HEK293T (cell line): Measurements from ENCODE around the gene LYRM9.

ENCODE experiments used
- CTCF ChIA-PET: fragments of 350-600 bp; formaldehyde crosslinking; extraction: SDS; loops from one replicate; lab custom pipeline; 2021; ENCODE audit warnings: antibody characterized with exemption, inconsistent platforms; lab: Yijun Ruan, JAX
- POLR2A ChIA-PET: fragments of 350-600 bp; formaldehyde crosslinking; extraction: SDS; loops from one replicate; lab custom pipeline; 2020; ENCODE audit warnings: antibody characterized with exemption, inconsistent platforms; lab: Yijun Ruan, JAX
- DNase-seq: peaks from one replicate; pipeline ENCODE4 v3.0.0; 2012; ENCODE audit warnings: mixed read lengths; ENCODE audit errors: extremely low spot score
- ARNT ChIP-seq: fragments of 450-650 bp; IDR thresholded peaks from 2 replicates; pipeline ENCODE4 v1.6.1; 2017; ENCODE audit warnings: mild to moderate bottlenecking
- BHLHE40 ChIP-seq: fragments of 450-650 bp; IDR thresholded peaks from 2 replicates; pipeline ENCODE4 v1.6.1; 2016; ENCODE audit warnings: mild to moderate bottlenecking, moderate library complexity, borderline replicate concordance
- CTBP1 ChIP-seq: fragments of 450-650 bp; IDR thresholded peaks from 2 replicates; pipeline ENCODE4 v1.6.1; 2016; ENCODE audit warnings: borderline replicate concordance
- ELF4 ChIP-seq: fragments of 450-650 bp; IDR thresholded peaks from 2 replicates; pipeline ENCODE4 v1.6.1; 2017; ENCODE audit warnings: antibody characterized with exemption
- FOXA1 ChIP-seq: fragments of 450-650 bp; IDR thresholded peaks from 2 replicates; pipeline ENCODE4 v1.6.1; 2016; ENCODE audit warnings: mild to moderate bottlenecking
- FOXK2 ChIP-seq: fragments of 450-650 bp; IDR thresholded peaks from 2 replicates; pipeline ENCODE4 v1.6.1; 2016; ENCODE audit warnings: mild to moderate bottlenecking
- FOXM1 ChIP-seq: fragments of 450-650 bp; IDR thresholded peaks from 2 replicates; pipeline ENCODE4 v1.6.1; 2017; ENCODE audit warnings: mild to moderate bottlenecking, borderline replicate concordance
- HDGF ChIP-seq: fragments of 450-650 bp; IDR thresholded peaks from 2 replicates; pipeline ENCODE4 v1.6.1; 2017; ENCODE audit warnings: antibody characterized with exemption, borderline replicate concordance
- L3MBTL2 ChIP-seq: fragments of 450-650 bp; conservative IDR thresholded peaks from 2 replicates; pipeline ENCODE4 v1.6.1; 2016; ENCODE audit warnings: mild to moderate bottlenecking
- LEF1 ChIP-seq: fragments of 450-650 bp; IDR thresholded peaks from 2 replicates; pipeline ENCODE4 v1.6.1; 2017; ENCODE audit warnings: mild to moderate bottlenecking, borderline replicate concordance
- NFRKB ChIP-seq: fragments of 450-650 bp; IDR thresholded peaks from 2 replicates; pipeline ENCODE4 v1.6.1; 2016; ENCODE audit warnings: mild to moderate bottlenecking, moderate library complexity
- PKNOX1 ChIP-seq: fragments of 450-650 bp; IDR thresholded peaks from 2 replicates; pipeline ENCODE4 v1.6.1; 2016
- SP1 ChIP-seq: fragments of 450-650 bp; IDR thresholded peaks from 2 replicates; pipeline ENCODE4 v1.6.1; 2017
- SUZ12 ChIP-seq: fragments of 450-650 bp; IDR thresholded peaks from 2 replicates; pipeline ENCODE4 v1.6.1; 2016; ENCODE audit warnings: mild to moderate bottlenecking
- TARDBP ChIP-seq: fragments of 450-650 bp; IDR thresholded peaks from 2 replicates; pipeline ENCODE4 v1.6.1; 2016
- ZNF384 ChIP-seq: fragments of 450-650 bp; IDR thresholded peaks from 2 replicates; pipeline ENCODE4 v1.6.1; 2016

Gene LYRM9

GRCh38 chr17:27898096-27898495 is 4.9 kb upstream of the LYRM9 start:
- DNase-seq: no peak
- ChIA-PET CTCF (no interaction called here), POLR2A (no interaction called here)
- TF ChIP-seq FOXK2: no peak

- no peak for DNase-seq
- ChIA-PET CTCF (no interaction called here), POLR2A (no interaction called here)
- TF ChIP-seq ZNF384: no peak
- TF ChIP-seq L3MBTL2: no peak
- TF ChIP-seq TARDBP: no peak
- no peak for TF ChIP-seq ARNT
- TF ChIP-seq FOXM1: no peak
- TF ChIP-seq CTBP1: no peak
- TF ChIP-seq FOXK2: no peak
- no peak for TF ChIP-seq SP1
- no peak for TF ChIP-seq NFRKB
- no peak for TF ChIP-seq PKNOX1
- TF ChIP-seq FOXA1: no peak
- no peak for TF ChIP-seq SUZ12
- TF ChIP-seq ELF4: no peak
- TF ChIP-seq LEF1: no peak
- TF ChIP-seq HDGF: no peak
- TF ChIP-seq BHLHE40: no peak
These were observed 3.5 kb upstream of the LYRM9 start for GRCh38 chr17:27896701-27897100.

GRCh38 chr17:27895940-27896535 is 2.9 kb upstream of the LYRM9 start:
- TF ChIP-seq ZNF384 (no peak), LEF1 (no peak), PKNOX1 (no peak), L3MBTL2 (no peak), HDGF (no peak), CTBP1 (no peak), TARDBP (no peak), FOXK2 (no peak), NFRKB (no peak), SP1 (no peak), BHLHE40 (no peak), FOXM1 (no peak), SUZ12 (no peak)
- ChIA-PET CTCF (no interaction called here), POLR2A (no interaction called here)
- DNase-seq: no peak

- TF ChIP-seq ARNT: no peak
- no peak for TF ChIP-seq ELF4
- no peak for TF ChIP-seq FOXM1
- TF ChIP-seq HDGF: no peak
- TF ChIP-seq TARDBP: no peak
- TF ChIP-seq L3MBTL2: no peak
- no peak for TF ChIP-seq ZNF384
- ChIA-PET CTCF (interaction anchor here (0.6 kb wide), 1 partner anchor 34 kb away, joined by 3 read pairs; no protein-coding TSS in a partner anchor), POLR2A (no interaction called here)
- no peak for DNase-seq
These were observed 2.1 kb upstream of the LYRM9 start for GRCh38 chr17:27895123-27895895.

GRCh38 chr17:27893841-27894503 is 807 bp upstream of the LYRM9 start:
- ChIA-PET CTCF (interaction anchor here (0.6 to 2.6 kb wide), 22 partner anchors 9 to 650 kb away, joined by 3 to 22 read pairs (median 4); no protein-coding TSS in a partner anchor), POLR2A (interaction anchor here (0.6 to 1.5 kb wide), 6 partner anchors 10 to 134 kb away, joined by 3 to 8 read pairs (median 3); no protein-coding TSS in a partner anchor)
- no peak for DNase-seq
- TF ChIP-seq TARDBP (no peak), FOXM1 (no peak), L3MBTL2 (no peak)

GRCh38 chr17:27892542-27892865 is 661 bp downstream of the LYRM9 start:
- POLR2A ChIA-PET: interaction anchor here (0.7 to 1.5 kb wide), 4 partner anchors 8 to 376 kb away, joined by 3 to 8 read pairs (median 4); no protein-coding TSS in a partner anchor
- CTCF ChIA-PET: interaction anchor here (0.5 to 2.6 kb wide), 4 partner anchors 9 to 390 kb away, joined by 3 to 22 read pairs (median 10); no protein-coding TSS in a partner anchor
- no peak for DNase-seq
- TF ChIP-seq BHLHE40 (no peak), ELF4 (no peak), ZNF384 (no peak), SP1 (no peak), LEF1 (no peak), FOXM1 (no peak), TARDBP (no peak), FOXK2 (no peak), PKNOX1 (no peak), SUZ12 (no peak), CTBP1 (no peak), FOXA1 (no peak), L3MBTL2 (no peak), HDGF (no peak), ARNT (no peak), NFRKB (no peak)
